Right hindlimb (tissue), 1 donor: ENCODE results near the gene RNF114.
A peak's percentile ranks its signal among the peaks of the same experiment; 100 is the strongest.
"Not testable (repeated sequence)": the region's sequence is repeated elsewhere in the genome, so short reads cannot be mapped to it uniquely, and the experiment has no call there.

Experiments
- DNase-seq: peaks from one replicate; pipeline ENCODE4 v3.0.0-alpha.2; 2018

Gene RNF114

GRCh38 chr20:49965781-49966305 lies 29.6 kb downstream of the RNF114 start:
- no peak for DNase-seq

- no peak for DNase-seq
Measured at GRCh38 chr20:49966861-49967260, 30.7 kb downstream of the RNF114 start.

- no peak for DNase-seq
Measured at GRCh38 chr20:49969234-49969633, 33.0 kb downstream of the RNF114 start.

- no peak for DNase-seq
Measured at GRCh38 chr20:49969946-49970345, 33.7 kb downstream of the RNF114 start.

GRCh38 chr20:49970498-49970897 lies 34.3 kb downstream of the RNF114 start:
- DNase-seq, result no peak

GRCh38 chr20:49973981-49974380 lies 37.8 kb downstream of the RNF114 start:
- peak; percentile 27 for DNase-seq

- DNase-seq, result no peak
Measured at GRCh38 chr20:49976542-49976941, 40.3 kb downstream of the RNF114 start.

- not testable (repeated sequence) for DNase-seq
Measured at GRCh38 chr20:49977740-49978139, 41.5 kb downstream of the RNF114 start.

GRCh38 chr20:49978685-49979029 lies 42.5 kb downstream of the RNF114 start:
- DNase-seq, result no peak

GRCh38 chr20:49979030-49979832 lies 43.0 kb downstream of the RNF114 start:
- DNase-seq, result peak; percentile 70

- no peak for DNase-seq
Measured at GRCh38 chr20:49980140-49981008, 44.2 kb downstream of the RNF114 start.

- DNase-seq, result no peak
Measured at GRCh38 chr20:49981218-49982071, 45.2 kb downstream of the RNF114 start.

GRCh38 chr20:49982072-49982345 lies 45.8 kb downstream of the RNF114 start:
- DNase-seq, result no peak

GRCh38 chr20:49982346-49983122 lies 46.3 kb downstream of the RNF114 start, which contains the start of gene SNAI1:
Gene SNAI1, plus strand, starts transcription at chr20:49982980. Its CDS starts 80 bp downstream, at chr20:49983060.
- peak; percentile 93 for DNase-seq

- no peak for DNase-seq
Measured at GRCh38 chr20:49983123-49983847, 47.1 kb downstream of the RNF114 start.

GRCh38 chr20:49983848-49984408 lies 47.7 kb downstream of the RNF114 start:
- no peak for DNase-seq

- no peak for DNase-seq
Measured at GRCh38 chr20:49984426-49985153, 48.4 kb downstream of the RNF114 start.

- DNase-seq, result no peak
Measured at GRCh38 chr20:49985157-49985556, 49.0 kb downstream of the RNF114 start.

GRCh38 chr20:49985617-49986016 lies 49.4 kb downstream of the RNF114 start:
- DNase-seq, result peak; percentile 53

- DNase-seq, result no peak
Measured at GRCh38 chr20:49986049-49986448, 49.9 kb downstream of the RNF114 start.
